GM21619 (cell line): ENCODE measurements around the gene ADGRG1.

Source experiments
- ATAC-seq: cut with Tn5 transposase; IDR thresholded peaks from one replicate; pipeline ENCODE4 v1.9.1; 2021; ENCODE audit not compliant: unreplicated experiment

The ADGRG1 gene

DNA sequence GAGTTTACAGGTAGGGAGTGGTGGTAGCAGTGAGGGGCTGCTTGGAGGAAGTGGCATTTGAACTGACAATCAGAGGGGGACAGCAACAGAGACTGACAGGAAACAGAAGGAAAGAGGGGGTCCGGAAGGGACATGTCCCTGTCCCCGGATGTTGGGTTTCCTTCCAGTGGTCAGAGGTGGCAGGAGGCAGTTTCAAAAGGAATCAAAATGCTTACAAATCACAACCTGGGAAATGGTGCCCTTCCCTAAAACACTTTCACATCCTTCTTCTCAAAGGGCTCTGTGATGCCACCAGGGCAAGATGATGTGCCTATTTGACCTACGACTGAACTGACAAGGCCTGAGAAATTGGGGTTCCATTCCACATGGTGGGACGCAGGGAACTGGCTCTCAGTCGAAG is 19.7 kb downstream of the ADGRG1 start:
- no peak for ATAC-seq

DNA sequence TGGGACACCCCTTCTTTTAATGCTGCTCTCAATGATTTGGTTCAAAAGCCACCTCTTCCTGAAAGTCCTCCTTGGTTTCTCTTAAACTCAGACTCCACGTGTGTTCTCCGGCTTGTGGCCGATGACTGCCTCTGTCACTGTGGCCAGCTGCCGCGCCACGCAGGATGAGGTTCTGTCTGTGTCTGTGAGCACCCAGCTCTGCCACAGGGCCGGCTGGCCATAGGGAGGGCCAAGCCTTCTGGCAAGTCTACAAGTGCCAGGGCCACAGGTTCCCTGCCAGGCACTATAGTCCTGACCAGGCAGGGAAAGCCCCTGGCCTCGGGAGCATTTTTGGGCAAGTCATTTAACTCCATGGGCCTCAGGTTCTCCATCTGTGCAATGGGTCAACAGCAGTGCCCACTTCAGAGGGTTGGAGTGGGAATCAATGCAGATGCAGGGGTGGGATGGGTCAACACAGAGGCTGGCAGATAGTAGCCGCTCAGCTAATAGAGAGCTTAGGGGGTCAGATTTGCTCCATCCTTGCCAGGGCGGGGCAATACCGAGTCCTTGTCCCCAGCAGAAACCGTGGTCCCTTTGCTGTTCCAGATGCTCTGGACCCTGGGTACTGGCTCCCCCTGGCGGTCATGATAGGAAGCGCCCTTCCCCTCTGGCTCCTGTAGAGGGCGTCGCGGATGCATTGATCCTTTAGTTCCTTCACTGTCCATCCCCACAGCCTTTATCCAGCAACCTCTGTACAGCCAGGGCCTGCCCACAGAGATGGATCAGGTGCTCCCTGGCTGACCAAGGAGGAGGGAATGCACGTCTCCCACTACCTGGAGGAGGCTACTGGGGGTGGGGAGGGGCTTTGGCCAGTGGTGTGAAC is 20.4 kb downstream of the ADGRG1 start:
- no peak for ATAC-seq

DNA sequence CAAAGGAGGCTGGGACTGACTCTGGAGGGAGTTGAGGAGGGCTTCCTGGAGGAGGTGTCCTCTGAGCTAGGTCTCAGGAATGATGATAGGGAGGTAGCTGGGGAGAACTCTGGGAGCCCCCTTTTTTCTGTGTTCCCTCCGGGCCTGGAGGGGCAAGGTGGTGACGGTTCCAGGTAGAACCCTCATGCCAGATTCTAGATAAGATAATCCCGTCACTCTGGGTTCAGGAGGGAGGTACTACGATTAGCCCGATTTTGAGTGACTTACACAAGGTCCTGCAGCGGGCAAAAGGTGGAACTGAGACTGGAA is 21.0 kb downstream of the ADGRG1 start:
- ATAC-seq = no peak

DNA sequence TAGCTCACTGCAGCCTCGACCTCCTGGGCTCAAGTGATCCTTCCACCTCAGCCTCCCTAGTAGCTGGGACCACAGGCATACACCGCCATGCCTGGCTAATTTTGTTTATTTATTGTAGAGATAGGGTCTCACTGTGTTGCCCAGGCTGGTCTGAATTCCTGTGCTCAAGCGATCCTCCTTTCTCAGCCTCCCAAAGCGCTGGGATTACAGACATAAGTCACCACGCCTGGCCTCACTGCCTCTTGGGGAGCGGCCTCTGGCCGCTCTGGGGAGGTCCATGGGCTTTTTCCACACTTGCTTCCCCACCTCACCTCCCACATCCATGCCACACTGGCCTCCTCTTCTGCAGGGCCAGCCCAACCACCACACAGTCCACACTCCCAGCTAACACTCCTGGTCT is 21.4 kb downstream of the ADGRG1 start:
- ATAC-seq = no peak

DNA sequence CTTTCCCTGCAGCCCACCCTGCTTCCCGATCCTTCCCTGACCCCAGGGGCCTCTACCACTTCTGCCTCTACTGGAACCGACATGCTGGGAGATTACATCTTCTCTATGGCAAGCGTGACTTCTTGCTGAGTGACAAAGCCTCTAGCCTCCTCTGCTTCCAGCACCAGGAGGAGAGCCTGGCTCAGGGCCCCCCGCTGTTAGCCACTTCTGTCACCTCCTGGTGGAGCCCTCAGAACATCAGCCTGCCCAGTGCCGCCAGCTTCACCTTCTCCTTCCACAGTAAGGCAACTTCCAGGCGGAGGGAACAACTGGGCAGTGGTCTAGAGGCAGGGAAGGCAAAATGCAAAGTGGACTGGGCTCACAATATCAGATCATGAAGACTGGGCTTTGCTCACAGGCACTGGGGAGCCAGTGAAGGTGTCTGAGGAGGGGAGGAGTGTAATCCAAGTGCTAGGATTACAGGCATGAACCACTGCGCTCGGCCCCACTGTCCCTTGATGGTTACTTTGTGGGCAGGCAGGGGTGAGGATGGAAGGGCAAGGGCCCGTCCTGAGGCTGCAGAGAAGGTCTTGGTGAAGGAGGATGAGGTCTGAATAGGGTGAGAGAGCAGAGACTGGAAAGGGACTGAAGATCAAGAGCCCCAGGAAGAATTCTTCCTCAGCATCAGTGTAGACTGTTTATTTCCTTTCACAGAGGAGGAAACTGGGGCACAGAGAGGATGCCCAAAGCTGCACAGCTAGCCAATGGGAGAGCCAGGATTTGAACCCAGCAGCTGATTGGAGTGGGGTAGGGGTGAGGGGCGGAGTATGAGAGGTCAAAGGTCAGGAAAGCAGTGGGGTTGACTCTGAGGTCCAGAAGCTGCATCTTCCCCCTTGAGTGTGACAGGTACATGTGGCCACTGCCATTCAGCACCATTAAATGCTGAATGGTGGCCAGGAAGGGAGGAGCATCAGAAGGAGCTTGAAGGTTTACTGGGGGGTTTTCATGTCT is 23.2 kb downstream of the ADGRG1 start:
- ATAC-seq = no peak

DNA sequence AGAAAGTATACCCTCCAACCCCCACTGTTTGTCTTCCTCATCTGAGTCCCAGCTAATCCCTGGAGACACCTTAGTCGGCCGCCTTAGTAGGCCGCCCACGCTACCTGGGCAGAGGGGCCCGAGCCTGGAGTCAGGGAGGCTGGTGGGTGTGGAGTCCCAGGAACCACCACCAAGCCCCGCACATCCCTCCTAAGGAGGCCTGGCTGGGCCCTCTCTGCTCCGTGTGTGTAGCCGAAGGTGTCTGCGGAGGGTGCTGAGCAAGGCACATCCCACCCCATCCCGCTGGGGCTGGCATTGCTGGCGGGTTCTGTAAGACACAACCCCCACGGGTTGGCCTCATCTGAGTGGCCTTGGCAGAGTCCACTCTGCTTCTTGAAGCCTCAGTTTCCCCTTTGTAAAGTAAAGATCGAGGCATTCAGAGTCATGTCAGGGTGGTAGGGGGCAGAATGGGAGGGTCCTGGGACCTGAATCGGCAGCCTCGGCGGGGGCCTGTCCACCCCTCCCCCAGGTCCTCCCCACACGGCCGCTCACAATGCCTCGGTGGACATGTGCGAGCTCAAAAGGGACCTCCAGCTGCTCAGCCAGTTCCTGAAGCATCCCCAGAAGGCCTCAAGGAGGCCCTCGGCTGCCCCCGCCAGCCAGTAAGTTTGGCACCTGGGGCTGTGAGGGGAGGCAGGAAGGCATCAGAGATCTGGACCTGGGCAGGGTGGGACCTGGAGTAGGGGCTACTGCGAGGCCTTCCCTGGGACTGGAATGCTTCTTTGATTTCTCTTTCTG is 24.5 kb downstream of the ADGRG1 start:
- no peak for ATAC-seq

DNA sequence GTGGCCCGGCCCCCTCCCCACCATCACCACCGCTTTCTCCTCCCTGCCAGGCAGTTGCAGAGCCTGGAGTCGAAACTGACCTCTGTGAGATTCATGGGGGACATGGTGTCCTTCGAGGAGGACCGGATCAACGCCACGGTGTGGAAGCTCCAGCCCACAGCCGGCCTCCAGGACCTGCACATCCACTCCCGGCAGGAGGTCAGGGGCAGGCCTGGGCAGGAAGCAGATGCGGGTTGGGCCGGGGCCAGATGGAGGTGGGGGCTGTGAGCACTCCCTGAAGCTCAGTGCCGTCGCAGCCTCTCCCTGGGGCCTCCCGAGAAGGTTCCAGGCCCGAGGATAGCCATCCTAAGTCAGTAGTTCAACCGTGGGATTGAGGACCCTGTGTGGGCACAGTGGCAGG is 25.5 kb downstream of the ADGRG1 start:
- ATAC-seq = no peak

DNA sequence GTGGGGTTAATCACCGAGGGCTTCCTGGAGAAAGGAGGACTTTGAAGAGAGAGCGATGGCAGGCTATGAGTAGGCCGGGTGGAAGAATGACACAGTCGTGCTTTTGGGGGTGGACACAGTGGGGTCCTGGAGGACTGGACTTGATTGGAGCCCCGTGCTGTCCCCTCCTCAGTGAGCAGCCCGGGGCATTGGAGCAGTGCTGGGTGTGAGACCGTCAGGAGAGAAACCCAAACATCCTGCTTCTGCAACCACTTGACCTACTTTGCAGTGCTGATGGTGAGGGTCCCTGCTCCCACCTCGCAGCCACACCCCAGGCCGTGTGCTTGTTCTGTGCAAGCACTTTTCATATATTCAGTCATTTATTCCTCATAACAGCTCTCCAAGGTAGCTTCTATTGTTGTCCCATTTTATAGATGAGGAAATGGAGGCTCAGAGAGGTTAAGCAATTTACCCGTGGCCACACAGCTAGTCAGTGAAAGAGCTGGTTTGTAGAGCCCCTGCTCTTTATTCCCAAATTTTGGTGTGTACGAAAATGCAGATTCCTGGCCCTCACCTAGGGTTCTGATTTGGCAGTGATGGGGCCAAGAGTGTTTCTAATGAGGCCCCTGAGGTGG is 28.0 kb downstream of the ADGRG1 start:
- no peak for ATAC-seq

DNA sequence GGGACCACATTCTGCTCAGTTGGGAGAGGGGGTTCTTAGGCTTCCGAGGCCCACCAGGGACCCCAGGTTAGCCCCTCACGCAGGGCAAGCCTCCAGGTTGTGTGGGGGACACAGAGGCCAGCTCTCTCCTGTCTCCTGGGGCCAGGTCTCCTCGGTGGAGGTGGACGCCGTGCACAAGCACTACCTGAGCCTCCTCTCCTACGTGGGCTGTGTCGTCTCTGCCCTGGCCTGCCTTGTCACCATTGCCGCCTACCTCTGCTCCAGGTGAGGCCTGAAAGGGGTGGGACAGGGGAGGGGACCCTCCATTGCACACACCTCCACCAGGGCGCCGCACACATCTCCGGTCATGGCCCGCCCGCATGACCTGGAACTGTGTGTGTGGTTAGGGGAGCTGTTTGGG is 28.8 kb downstream of the ADGRG1 start:
- no peak for ATAC-seq

DNA sequence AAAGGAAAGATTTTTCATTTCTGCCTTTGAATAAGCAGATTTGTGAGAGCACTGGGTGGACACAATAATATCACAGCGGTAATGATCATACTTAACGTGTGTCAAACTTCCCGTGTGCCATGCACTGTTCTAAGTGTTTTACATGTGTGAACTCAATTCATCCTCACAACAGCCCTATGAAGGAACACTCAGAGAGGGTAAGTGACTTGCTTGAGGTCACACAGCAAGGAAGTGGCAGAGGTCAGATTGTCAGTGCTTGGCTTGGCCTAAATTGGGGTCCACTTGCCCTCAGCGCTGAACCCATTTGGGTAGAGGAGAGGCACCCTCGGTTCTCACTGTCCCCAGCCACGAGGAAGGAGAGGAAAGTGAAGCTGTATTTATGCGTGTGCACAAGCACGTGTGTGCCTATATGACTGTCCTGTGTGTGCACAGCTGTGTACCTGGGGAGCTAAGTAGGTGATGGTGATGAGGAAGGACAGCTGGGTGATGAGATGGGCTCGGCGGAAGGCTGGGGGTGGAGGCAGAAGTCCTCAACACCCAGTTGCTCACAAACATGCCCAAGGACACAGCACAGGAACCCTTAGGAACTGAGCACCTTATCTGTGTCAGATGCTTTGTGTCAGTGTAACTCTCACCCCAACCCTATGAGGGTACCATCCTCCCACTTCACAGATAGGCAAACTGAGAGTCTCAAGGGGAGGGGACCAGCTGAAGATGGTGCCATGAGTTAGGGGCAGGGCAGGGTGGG is 29.9 kb downstream of the ADGRG1 start:
- no peak for ATAC-seq

DNA sequence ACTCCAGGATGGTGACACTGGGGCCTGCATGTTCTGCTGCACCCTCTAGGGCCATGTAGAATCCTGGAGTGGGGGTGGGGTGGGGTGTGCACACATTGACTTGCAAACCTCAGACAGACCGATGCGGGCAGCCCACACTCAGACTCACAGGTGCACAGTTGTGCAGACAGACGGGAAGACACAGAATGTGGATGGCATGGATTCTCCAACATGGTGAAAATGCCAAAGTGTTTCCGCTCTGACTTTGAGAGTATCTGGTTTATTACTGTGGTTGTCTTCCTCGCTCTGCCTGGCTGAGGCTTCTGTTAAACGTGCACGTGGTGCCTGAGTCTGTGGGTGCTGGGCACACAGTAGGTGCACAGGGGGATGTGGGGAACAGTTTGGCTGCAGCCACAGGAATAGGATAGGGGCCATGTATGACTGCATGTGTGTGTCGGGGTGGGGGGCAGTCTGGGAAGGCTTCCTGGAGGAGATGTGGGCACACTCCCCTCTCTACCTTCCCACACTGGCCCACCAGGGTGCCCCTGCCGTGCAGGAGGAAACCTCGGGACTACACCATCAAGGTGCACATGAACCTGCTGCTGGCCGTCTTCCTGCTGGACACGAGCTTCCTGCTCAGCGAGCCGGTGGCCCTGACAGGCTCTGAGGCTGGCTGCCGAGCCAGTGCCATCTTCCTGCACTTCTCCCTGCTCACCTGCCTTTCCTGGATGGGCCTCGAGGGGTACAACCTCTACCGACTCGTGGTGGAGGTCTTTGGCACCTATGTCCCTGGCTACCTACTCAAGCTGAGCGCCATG is 30.6 kb downstream of the ADGRG1 start:
- ATAC-seq = no peak

DNA sequence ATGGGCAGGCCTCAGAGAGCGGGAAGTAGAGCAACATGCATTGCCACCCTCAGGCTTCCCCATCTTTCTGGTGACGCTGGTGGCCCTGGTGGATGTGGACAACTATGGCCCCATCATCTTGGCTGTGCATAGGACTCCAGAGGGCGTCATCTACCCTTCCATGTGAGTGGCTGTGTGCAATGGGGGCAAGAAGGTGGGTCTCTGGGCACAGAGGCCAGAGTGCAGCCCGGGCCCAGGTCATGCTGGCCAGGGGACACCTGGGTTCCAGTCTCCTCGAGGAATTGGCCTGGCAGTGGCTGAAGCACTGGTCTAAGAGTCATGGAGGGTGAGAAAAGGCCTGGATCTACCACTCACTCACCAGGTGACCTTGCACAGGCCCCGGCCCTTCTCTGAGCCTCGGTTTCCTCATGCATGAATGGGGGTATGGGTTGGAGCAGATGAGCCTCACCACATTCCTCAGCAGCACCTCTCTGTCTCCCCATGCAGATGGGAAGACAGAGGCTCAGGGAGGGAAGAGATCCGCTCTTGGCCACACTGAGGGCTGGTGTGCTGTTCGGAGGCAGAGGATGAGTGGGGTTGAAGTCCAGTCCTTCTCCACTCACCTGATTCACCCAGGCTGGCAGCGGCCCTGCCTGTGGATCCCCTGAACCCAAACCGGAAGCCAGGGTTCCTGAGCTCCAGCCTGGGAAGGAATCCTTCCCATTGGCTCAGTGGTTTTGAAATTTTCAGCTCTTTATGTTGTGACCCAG is 32.5 kb downstream of the ADGRG1 start:
- no peak for ATAC-seq

DNA sequence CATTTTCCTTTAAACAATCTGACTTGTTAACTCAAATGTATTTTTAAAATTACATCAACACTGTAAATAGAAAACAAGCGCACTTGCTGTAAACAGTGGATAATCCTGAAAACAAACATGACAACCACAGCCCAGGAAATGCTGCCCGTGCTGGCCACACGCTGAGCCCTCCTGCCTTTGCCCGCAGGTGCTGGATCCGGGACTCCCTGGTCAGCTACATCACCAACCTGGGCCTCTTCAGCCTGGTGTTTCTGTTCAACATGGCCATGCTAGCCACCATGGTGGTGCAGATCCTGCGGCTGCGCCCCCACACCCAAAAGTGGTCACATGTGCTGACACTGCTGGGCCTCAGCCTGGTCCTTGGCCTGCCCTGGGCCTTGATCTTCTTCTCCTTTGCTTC is 33.1 kb downstream of the ADGRG1 start:
- no peak for ATAC-seq

DNA sequence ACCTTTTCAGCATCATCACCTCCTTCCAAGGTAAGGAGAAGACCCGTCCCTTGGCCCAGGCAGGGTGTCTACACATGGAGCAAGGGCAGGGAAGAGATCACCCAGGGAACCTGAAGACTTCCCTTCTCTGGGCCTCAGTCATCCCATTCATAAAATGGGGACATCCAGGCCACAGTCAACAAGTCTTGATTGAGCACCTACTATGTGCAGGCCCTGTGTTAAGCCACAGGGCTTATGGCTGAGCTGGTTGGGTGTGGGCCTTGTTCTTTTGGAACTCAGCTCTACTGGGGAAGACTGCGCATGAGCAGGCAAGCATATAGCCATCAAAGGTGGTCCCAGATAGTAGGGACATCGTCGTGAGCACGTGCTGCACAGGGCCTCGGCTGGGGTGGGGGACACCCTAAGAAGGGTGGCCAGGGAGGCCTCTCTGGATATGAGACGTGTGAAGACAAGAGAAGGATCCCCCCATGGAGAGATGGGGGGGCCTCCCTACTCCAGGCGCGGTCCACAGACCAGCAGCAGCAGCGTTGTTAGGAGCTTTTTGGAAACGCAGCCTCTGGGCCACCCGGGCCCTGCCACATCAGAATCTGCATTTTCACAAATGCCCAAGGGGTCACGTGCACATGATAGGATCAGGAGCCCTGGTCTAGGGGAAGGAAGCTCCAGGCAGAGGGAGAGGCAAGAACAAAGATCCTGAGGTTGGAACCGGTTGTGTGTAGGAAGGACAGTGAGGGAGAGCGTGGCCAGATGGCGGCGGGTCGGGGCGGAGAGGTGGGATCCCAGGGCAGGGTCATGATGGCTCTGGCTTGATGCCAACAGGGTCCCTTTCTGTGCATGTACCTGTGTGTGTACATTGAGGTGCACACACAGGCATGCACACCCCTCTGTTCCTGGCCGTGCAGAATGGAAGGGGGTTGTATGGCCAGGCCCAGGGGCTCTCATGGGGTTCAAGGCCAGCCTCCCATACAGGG is 33.8 kb downstream of the ADGRG1 start:
- ATAC-seq = no peak

DNA sequence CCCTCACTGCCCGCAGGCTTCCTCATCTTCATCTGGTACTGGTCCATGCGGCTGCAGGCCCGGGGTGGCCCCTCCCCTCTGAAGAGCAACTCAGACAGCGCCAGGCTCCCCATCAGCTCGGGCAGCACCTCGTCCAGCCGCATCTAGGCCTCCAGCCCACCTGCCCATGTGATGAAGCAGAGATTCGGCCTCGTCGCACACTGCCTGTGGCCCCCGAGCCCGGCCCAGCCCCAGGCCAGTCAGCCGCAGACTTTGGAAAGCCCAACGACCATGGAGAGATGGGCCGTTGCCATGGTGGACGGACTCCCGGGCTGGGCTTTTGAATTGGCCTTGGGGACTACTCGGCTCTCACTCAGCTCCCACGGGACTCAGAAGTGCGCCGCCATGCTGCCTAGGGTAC is 35.0 kb downstream of the ADGRG1 start:
- ATAC-seq = no peak

DNA sequence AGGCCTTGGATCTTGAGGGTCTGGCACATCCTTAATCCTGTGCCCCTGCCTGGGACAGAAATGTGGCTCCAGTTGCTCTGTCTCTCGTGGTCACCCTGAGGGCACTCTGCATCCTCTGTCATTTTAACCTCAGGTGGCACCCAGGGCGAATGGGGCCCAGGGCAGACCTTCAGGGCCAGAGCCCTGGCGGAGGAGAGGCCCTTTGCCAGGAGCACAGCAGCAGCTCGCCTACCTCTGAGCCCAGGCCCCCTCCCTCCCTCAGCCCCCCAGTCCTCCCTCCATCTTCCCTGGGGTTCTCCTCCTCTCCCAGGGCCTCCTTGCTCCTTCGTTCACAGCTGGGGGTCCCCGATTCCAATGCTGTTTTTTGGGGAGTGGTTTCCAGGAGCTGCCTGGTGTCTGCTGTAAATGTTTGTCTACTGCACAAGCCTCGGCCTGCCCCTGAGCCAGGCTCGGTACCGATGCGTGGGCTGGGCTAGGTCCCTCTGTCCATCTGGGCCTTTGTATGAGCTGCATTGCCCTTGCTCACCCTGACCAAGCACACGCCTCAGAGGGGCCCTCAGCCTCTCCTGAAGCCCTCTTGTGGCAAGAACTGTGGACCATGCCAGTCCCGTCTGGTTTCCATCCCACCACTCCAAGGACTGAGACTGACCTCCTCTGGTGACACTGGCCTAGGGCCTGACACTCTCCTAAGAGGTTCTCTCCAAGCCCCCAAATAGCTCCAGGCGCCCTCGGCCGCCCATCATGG is 35.7 kb downstream of the ADGRG1 start:
- ATAC-seq = no peak

DNA sequence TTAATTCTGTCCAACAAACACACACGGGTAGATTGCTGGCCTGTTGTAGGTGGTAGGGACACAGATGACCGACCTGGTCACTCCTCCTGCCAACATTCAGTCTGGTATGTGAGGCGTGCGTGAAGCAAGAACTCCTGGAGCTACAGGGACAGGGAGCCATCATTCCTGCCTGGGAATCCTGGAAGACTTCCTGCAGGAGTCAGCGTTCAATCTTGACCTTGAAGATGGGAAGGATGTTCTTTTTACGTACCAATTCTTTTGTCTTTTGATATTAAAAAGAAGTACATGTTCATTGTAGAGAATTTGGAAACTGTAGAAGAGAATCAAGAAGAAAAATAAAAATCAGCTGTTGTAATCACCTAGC is 36.2 kb downstream of the ADGRG1 start:
- no peak for ATAC-seq
